ENCODE measurements around the gene NR3C2. TPM values are rescaled to one million over a fixed set of nuclear protein-coding genes. Genes with fewer than 3 reads are reported as not detected.

The NR3C2 gene
- polyA plus RNA-seq, 1 experiment, result 0.14 TPM

- Histone ChIP-seq H3K27me3 (ENCODE audit: control insufficient read depth, insufficient read depth, low read length) (peaks cover 39% of the 10 kb centered on the region), H3K9me3 (ENCODE audit: control insufficient read depth, insufficient read depth, low read length) (peaks cover 2% of the 10 kb centered on the region; the same call in 1 of the 2 replicates), H3K27ac (ENCODE audit: low read depth, low read length) (no peak overlapping the region), H3K4me3 (ENCODE audit: low read depth, low read length) (no peak overlapping the region)
- no peak for DNase-seq (ENCODE audit: low read depth, low spot score)
- POLR2A ChIA-PET, result interaction anchor here (0.7 kb wide), 1 partner anchor 382 kb away, joined by 3 read pairs; no protein-coding TSS in a partner anchor
- CTCF ChIA-PET, result no interaction called here
- TF ChIP-seq, protein P1, sequence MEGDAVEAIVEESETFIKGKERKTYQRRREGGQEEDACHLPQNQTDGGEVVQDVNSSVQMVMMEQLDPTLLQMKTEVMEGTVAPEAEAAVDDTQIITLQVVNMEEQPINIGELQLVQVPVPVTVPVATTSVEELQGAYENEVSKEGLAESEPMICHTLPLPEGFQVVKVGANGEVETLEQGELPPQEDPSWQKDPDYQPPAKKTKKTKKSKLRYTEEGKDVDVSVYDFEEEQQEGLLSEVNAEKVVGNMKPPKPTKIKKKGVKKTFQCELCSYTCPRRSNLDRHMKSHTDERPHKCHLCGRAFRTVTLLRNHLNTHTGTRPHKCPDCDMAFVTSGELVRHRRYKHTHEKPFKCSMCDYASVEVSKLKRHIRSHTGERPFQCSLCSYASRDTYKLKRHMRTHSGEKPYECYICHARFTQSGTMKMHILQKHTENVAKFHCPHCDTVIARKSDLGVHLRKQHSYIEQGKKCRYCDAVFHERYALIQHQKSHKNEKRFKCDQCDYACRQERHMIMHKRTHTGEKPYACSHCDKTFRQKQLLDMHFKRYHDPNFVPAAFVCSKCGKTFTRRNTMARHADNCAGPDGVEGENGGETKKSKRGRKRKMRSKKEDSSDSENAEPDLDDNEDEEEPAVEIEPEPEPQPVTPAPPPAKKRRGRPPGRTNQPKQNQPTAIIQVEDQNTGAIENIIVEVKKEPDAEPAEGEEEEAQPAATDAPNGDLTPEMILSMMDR (IDR thresholded peaks at IDR 0.05; ENCODE audit: low read depth, low read length), result no peak
These were observed 5.5 kb upstream of the NR3C2 start for GRCh38 chr4:148447681-148448080.

DNA sequence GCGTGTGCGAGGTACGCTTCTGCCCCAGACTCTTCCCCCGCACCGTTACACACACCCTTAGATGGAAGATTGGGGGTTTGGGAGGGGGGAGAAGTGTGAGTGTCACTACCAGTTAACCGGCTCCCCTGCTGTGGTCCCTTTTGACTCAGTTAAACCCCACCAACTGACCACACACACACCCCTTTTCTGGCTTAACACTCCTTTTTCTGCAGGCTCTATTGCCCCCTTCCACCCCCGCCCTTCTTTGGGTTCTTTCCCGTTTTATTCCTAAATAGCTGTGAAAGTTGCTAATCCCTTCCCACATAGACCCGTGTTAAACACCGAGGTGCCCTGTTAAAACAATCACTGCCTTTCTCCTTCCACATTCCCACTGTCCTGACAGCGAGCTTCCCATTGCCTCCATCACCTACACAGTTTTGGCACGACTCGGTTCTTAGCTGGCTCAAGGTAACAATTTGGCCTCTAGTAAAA lies 3.7 kb upstream of the NR3C2 start:
- CTCF ChIA-PET, result interaction anchor here (0.7 kb wide), 1 partner anchor 1177 kb away, joined by 4 read pairs; no protein-coding TSS in a partner anchor
- no peak for DNase-seq (ENCODE audit: low read depth, low spot score)
- TF ChIP-seq, protein P1 (IDR thresholded peaks at IDR 0.05; ENCODE audit: low read depth, low read length), result no peak
- Histone ChIP-seq H3K27me3 (ENCODE audit: control insufficient read depth, insufficient read depth, low read length) (peaks cover 54% of the 10 kb centered on the region), H3K27ac (ENCODE audit: low read depth, low read length) (no peak overlapping the region), H3K4me3 (ENCODE audit: low read depth, low read length) (peak overlapping the region; percentile 54), H3K9me3 (ENCODE audit: control insufficient read depth, insufficient read depth, low read length) (peaks cover 5% of the 10 kb centered on the region; the same call in 1 of the 2 replicates)
- POLR2A ChIA-PET, result no interaction called here

- peaks cover 60% of the 10 kb centered on the region for H3K27me3 ChIP-seq (ENCODE audit: control insufficient read depth, insufficient read depth, low read length)
- POLR2A ChIA-PET, result no interaction called here
- TF ChIP-seq, protein P1 (IDR thresholded peaks at IDR 0.05; ENCODE audit: low read depth, low read length), result no peak
- no peak for DNase-seq (ENCODE audit: low read depth, low spot score)
- CTCF ChIA-PET, result no interaction called here
- no peak overlapping the region for H3K27ac ChIP-seq (ENCODE audit: low read depth, low read length)
- H3K4me3 ChIP-seq (ENCODE audit: low read depth, low read length), result peak overlapping the region; percentile 54
- peaks cover 5% of the 10 kb centered on the region; the same call in 1 of the 2 replicates for H3K9me3 ChIP-seq (ENCODE audit: control insufficient read depth, insufficient read depth, low read length)
These were observed 3.1 kb upstream of the NR3C2 start for GRCh38 chr4:148445071-148445859.

GRCh38 chr4:148444296-148445070 lies 2.3 kb upstream of the NR3C2 start:
- ChIA-PET POLR2A (no interaction called here), CTCF (no interaction called here)
- Histone ChIP-seq H3K27me3 (ENCODE audit: control insufficient read depth, insufficient read depth, low read length) (peaks cover 62% of the 10 kb centered on the region), H3K27ac (ENCODE audit: low read depth, low read length) (no peak overlapping the region), H3K4me3 (ENCODE audit: low read depth, low read length) (peak overlapping the region; percentile 54), H3K9me3 (ENCODE audit: control insufficient read depth, insufficient read depth, low read length) (peaks cover 5% of the 10 kb centered on the region; the same call in 1 of the 2 replicates)
- no peak for DNase-seq (ENCODE audit: low read depth, low spot score)
- TF ChIP-seq, protein P1 (IDR thresholded peaks at IDR 0.05; ENCODE audit: low read depth, low read length), result no peak

Data from AG04450 (cell line).